Stimulated activated naive CD8-positive, alpha-beta T cell treated with anti-CD3 and anti-CD28 coated beads, Interleukin-15, amount 100 ng/mL, for 72 hours (primary cell): ENCODE measurements around the gene FBF1.
A peak's percentile ranks its signal among the peaks of the same experiment; 100 is the strongest.

Experiments used
- ATAC-seq: fragments of 150-1000 bp; cut with Tn5 transposase; 2 replicates; pipeline ENCODE4 v1.10.0; 2021; ENCODE audit warnings: mild to moderate bottlenecking, moderate library complexity
- DNase-seq, 2 donors: peaks; one replicate each; pipeline ENCODE4 v3.0.0; 2021 to 2022
- H3K27ac Mint-ChIP-seq, 2 donors: one replicate each; pipeline ENCODE4 v1.8.0; 2022; ENCODE audit warnings: mild to moderate bottlenecking in 2 of 2, mixed read lengths in 2 of 2, moderate library complexity in 2 of 2
- H3K27me3 Mint-ChIP-seq: one replicate; pipeline ENCODE4 v1.8.0; 2022; ENCODE audit warnings: mixed read lengths
- H3K4me1 Mint-ChIP-seq: one replicate; pipeline ENCODE4 v1.8.0; 2022; ENCODE audit warnings: mild to moderate bottlenecking, mixed read lengths
- H3K4me3 Mint-ChIP-seq, 2 donors: one replicate each; pipeline ENCODE4 v1.8.0; 2022; ENCODE audit warnings: mild to moderate bottlenecking in 2 of 2, mixed read lengths in 2 of 2, moderate library complexity in 1 of 2
- H3K9me3 Mint-ChIP-seq, 2 donors: one replicate each; pipeline ENCODE4 v1.8.0; 2022; ENCODE audit warnings: mixed read lengths in 2 of 2

Gene FBF1

DNA sequence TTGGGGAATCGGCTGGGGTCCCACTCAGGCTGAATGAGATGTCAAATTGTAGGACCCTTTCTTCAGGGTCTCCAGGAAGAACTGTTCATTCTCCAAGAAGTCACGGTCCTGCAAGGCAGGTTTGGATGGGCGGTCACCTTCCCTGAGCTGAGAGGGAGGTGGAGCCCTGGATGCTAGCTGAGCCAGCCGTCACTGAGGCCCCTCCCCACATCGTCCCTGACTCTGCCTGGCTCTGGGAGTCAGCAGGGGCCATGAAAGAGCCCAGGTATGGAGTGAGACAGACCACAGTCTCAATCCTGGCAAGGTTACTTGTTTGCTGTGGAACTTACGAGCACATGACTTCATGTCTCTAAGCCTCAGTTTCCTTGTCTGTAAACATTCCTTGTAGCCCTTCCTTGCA lies 30.1 kb downstream of the FBF1 start:
- H3K27ac Mint-ChIP-seq = no peak overlapping the region
- no peak for DNase-seq
- no peaks in the 10 kb centered on the region for H3K27me3 Mint-ChIP-seq
- H3K4me3 Mint-ChIP-seq = no peak overlapping the region
- ATAC-seq = no peak
- H3K4me1 Mint-ChIP-seq = peaks cover 20% of the 10 kb centered on the region
- no peaks in the 10 kb centered on the region for H3K9me3 Mint-ChIP-seq

GRCh38 chr17:75909812-75910274 lies 31.0 kb downstream of the FBF1 start:
- H3K4me1 Mint-ChIP-seq = peaks cover 27% of the 10 kb centered on the region
- DNase-seq = no peak
- ATAC-seq = no peak
- H3K4me3 Mint-ChIP-seq = no peak overlapping the region
- no peak overlapping the region for H3K27ac Mint-ChIP-seq
- H3K9me3 Mint-ChIP-seq = no peaks in the 10 kb centered on the region
- H3K27me3 Mint-ChIP-seq = no peaks in the 10 kb centered on the region

DNA sequence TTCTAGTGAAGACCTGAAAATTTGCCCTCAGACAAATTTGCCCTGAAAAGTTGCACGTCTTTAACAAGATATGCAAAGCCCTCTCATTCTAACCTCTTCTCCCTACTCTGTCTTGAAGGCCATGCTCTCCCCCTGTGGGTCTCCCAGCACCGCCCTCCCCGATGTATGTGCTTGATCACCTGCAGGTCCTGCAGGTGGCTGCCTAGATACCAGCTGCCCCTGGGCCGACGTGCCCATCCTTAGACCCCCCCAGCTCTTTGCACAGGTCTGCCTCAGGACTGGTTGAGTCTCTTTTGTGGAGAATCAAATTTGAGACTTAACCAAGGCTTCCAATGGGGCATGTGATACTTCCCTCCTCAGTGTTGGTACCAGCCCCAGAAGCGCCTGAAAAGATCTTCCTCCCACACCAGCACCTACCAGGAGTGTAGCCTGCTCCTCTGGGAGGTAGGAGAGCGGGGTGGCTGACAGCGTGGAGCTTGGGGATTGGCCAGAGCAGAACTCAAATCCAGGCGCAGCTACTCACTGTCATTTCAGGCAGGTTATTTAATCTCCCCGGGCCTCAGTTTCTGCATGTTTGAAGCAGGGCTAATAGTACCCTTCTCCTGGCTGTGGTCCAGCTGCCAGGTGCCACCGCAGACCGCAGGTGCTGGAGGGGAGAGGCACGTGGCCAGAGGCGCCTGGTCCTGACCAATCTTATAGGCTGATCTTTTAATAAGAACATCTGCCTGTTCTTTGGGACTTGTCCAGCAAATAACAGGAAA lies 31.6 kb downstream of the FBF1 start:
- DNase-seq (no peak), ATAC-seq (no peak)
- H3K27me3 Mint-ChIP-seq = no peaks in the 10 kb centered on the region
- peaks cover 27% of the 10 kb centered on the region for H3K4me1 Mint-ChIP-seq
- H3K9me3 Mint-ChIP-seq = no peaks in the 10 kb centered on the region
- peak overlapping the region in 1 of 2 donors; percentile 57 for H3K27ac Mint-ChIP-seq
- no peak overlapping the region for H3K4me3 Mint-ChIP-seq

DNA sequence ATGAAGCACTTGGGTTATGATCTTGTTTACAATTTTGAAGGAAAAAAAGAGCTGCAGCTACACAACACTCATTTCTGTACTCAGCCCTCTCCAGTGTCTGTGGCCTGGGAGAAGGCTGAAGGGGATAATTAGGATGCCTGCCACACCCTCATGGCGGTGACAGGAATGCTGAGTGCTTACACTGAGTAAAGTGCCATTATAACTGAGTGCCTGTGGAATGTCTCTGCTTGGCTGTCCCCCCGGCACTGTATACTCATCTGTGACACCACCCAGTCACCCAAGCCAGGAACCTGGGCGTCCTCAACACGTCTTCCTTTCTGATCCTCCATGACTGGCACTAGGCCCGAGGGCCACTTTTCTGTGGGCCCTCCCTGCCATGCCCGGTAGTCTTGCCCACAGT lies 32.6 kb downstream of the FBF1 start:
- no peaks in the 10 kb centered on the region for H3K27me3 Mint-ChIP-seq

DNA sequence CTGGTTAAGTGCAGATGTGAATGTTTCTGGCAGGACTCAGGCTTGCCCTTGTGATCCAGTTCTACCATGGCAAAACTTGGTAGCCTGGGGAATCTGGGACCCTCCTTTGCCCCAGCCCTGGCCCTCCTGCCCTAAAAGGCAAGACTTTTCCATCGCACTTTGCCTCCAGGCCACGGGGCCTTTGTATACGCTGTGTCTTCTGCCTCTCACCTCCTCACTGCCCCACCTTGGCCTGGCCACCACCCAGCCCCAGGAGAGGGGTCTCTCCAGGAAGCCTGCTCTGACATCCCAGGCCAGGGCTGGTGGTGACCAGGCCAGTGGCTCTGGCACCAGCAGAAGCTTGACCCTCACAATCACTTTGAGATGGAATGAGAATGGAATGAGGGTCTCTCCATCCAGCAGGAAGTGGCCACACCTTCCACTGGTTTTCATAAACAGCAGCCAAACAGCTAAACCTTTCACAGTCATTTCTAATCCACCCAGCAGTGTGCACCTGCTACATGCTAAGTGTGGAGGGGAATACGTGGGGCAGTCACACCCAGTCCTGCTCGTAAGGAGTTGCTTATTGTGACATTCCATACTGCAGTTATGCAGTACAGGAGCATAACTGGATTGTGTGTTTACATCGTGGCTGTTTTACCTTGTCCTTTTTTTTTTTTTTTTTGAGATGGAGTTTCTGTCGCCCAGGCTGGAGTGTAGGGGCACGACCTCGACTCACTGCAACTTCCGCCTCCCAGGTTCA lies 34.5 kb downstream of the FBF1 start:
- peaks cover 39% of the 10 kb centered on the region for H3K4me1 Mint-ChIP-seq
- peak overlapping the region in 1 of 2 donors; percentile 60 for H3K4me3 Mint-ChIP-seq
- DNase-seq = no peak
- ATAC-seq = no peak
- no peaks in the 10 kb centered on the region for H3K27me3 Mint-ChIP-seq
- no peak overlapping the region for H3K27ac Mint-ChIP-seq
- no peaks in the 10 kb centered on the region for H3K9me3 Mint-ChIP-seq

More for the DNA sequence above, 32.6 kb downstream of the FBF1 start:
- Mint-ChIP-seq H3K9me3 (no peaks in the 10 kb centered on the region), H3K4me3 (no peak overlapping the region), H3K27ac (peak overlapping the region in 1 of 2 donors; percentile 27), H3K4me1 (peaks cover 35% of the 10 kb centered on the region)
- DNase-seq = no peak
- ATAC-seq = no peak

DNA sequence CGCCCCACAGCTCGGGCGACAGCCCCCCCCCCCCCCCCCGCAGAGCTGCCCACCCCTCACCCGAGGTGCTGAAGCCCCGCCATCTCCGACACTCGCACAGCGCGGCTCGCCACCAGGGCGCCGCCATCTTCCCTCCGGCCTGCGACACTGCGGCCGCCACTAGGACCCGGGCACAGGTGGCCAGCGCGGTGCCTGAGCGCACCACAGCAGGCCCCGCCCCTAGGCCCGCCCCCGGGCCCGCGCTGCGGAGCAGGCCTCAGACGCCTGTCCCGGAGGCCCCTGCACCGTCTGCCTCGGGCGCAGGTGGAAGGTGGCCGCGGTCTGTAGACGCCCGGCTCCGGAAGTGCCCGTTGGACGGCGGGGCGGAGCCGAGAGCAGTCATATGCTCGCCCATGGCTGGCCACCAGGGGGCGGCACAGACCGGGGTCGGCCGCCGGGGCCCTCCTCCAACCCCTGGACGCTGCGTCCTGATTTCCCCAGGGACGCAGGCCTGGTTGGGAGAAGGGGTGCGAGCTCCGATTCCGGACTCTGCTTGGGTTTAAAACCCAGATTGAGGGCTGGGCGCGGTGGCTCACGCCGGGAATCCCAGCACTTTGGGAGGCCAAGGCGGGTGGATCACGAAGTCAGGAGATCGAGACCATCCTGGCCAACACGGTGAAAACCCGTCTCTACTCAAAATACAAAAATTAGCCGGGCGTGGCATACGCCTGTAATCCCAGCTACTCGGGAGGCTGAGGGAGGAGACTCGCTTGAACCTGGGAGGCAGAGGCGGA lies 35.9 kb downstream of the FBF1 start, which contains the start of gene MRPL38:
MRPL38 (minus strand) TSS at position 136 of the 773 bp plus-strand sequence; CDS start at position 127, 9 bp downstream.
- H3K9me3 Mint-ChIP-seq = no peaks in the 10 kb centered on the region
- peak; percentile 99 for DNase-seq
- no peaks in the 10 kb centered on the region for H3K27me3 Mint-ChIP-seq
- peak within 1 kb of the TSS; percentile 95 to 96 for H3K4me3 Mint-ChIP-seq
- H3K4me1 Mint-ChIP-seq = peaks cover 40% of the 10 kb centered on the region
- peak within 1 kb of the TSS; percentile 96 to 97 for H3K27ac Mint-ChIP-seq
- ATAC-seq = peak; percentile 99

- ATAC-seq (no peak), DNase-seq (no peak)
- H3K27ac Mint-ChIP-seq = no peak overlapping the region
- H3K4me1 Mint-ChIP-seq = peaks cover 38% of the 10 kb centered on the region
- no peak overlapping the region for H3K4me3 Mint-ChIP-seq
- no peaks in the 10 kb centered on the region for H3K27me3 Mint-ChIP-seq
- H3K9me3 Mint-ChIP-seq = no peaks in the 10 kb centered on the region
Observed at GRCh38 chr17:75902406-75902805, 38.4 kb downstream of the FBF1 start.

GRCh38 chr17:75901727-75902126 lies 39.1 kb downstream of the FBF1 start:
- Mint-ChIP-seq H3K4me3 (no peak overlapping the region), H3K27me3 (no peaks in the 10 kb centered on the region), H3K4me1 (peaks cover 42% of the 10 kb centered on the region), H3K27ac (no peak overlapping the region), H3K9me3 (no peaks in the 10 kb centered on the region)
- DNase-seq (no peak), ATAC-seq (no peak)

GRCh38 chr17:75900691-75901533 lies 39.9 kb downstream of the FBF1 start:
- peak overlapping the region in 1 of 2 donors; percentile 71 for H3K27ac Mint-ChIP-seq
- no peaks in the 10 kb centered on the region for H3K9me3 Mint-ChIP-seq
- H3K27me3 Mint-ChIP-seq = no peaks in the 10 kb centered on the region
- H3K4me1 Mint-ChIP-seq = peaks cover 38% of the 10 kb centered on the region
- ATAC-seq (no peak), DNase-seq (no peak)
- no peak overlapping the region for H3K4me3 Mint-ChIP-seq

- peaks cover 40% of the 10 kb centered on the region for H3K4me1 Mint-ChIP-seq
- DNase-seq (no peak), ATAC-seq (no peak)
- no peaks in the 10 kb centered on the region for H3K27me3 Mint-ChIP-seq
- H3K27ac Mint-ChIP-seq = no peak overlapping the region
- H3K4me3 Mint-ChIP-seq = no peak overlapping the region
- H3K9me3 Mint-ChIP-seq = no peaks in the 10 kb centered on the region
Observed at GRCh38 chr17:75899767-75900468, 40.9 kb downstream of the FBF1 start.

DNA sequence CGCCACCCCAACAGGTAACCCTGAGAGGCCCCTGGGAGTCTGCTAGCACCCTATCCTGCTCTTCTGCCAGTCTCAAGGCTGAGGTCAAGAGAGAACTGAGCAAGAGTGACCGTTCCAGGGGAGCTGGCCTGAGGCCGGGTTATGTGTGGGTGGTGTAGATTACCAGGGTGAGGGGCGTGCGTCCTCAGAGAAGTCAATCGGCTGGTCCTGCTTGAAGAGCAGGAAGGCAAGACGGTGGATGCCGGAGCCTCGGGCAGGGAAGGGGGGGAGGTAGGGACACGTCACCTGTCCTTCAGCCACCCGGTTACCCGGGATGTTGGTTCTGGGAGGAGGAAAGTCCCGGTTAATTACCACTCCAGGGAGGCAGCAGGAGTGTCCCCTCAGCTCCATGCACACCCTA lies 41.5 kb downstream of the FBF1 start:
- H3K9me3 Mint-ChIP-seq = no peaks in the 10 kb centered on the region
- H3K4me1 Mint-ChIP-seq = peaks cover 45% of the 10 kb centered on the region
- H3K27ac Mint-ChIP-seq = no peak overlapping the region

DNA sequence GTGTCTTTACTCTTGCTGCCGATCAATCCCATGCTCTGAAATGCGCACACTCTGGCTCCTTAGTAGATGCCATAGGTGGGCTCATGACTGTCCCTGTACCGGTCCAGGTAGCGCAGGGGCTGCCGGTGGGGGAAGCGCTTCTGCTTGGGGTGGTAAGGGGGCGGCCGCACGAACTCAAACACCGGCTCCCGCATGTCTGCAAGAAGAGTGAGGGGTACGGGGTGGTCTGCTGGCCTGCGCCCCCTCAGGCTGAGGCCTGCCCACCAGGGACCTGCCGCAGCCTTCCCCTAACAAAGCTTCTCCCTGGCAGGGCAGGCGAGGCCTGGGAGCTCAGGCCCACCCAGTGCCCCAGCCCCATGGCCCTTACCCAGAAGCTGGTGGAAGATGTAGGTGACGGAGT lies 42.1 kb downstream of the FBF1 start:
- no peak for ATAC-seq
- no peak overlapping the region for H3K27ac Mint-ChIP-seq
- H3K4me1 Mint-ChIP-seq = peaks cover 47% of the 10 kb centered on the region

More for the DNA sequence above, 41.5 kb downstream of the FBF1 start:
- Mint-ChIP-seq H3K27me3 (no peaks in the 10 kb centered on the region), H3K4me3 (no peak overlapping the region)
- ATAC-seq = no peak
- no peak for DNase-seq

GRCh38 chr17:75898065-75898464 lies 42.8 kb downstream of the FBF1 start:
- Mint-ChIP-seq H3K4me3 (peak overlapping the region in 1 of 2 donors; percentile 60), H3K9me3 (no peaks in the 10 kb centered on the region), H3K27me3 (no peaks in the 10 kb centered on the region), H3K27ac (peak overlapping the region in 1 of 2 donors; percentile 63), H3K4me1 (peaks cover 47% of the 10 kb centered on the region)
- ATAC-seq = no peak
- no peak for DNase-seq

More for the DNA sequence above, 42.1 kb downstream of the FBF1 start:
- H3K9me3 Mint-ChIP-seq = no peaks in the 10 kb centered on the region
- DNase-seq = no peak
- H3K4me3 Mint-ChIP-seq = no peak overlapping the region
- no peaks in the 10 kb centered on the region for H3K27me3 Mint-ChIP-seq
